Body of pancreas (tissue), 4 donors: ENCODE measurements around the gene NOC2L. TPM values are rescaled to one million over a fixed set of nuclear protein-coding genes. Genes with fewer than 3 reads are reported as not detected.
A peak's percentile ranks its signal among the peaks of the same experiment; 100 is the strongest.
"Not testable (repeated sequence)": the region's sequence is repeated elsewhere in the genome, so short reads cannot be mapped to it uniquely, and the experiment has no call there.

Experiments used
- ATAC-seq: fragments of 150-250 bp; one replicate; pipeline ENCODE4 v1.9.1; 2016
- DNase-seq, 4 donors: peaks; one replicate each; pipeline ENCODE4 v3.0.0-alpha.2; 2019
- H3K27ac ChIP-seq, 4 donors: fragments of 200-600 bp; sonication (generic); 1 replicate in 3 of 4; 2 replicates in 1 of 4; pipeline versions ENCODE4 v1.5.1 to v1.6.1; 2016 to 2019; ENCODE audit warnings: mild to moderate bottlenecking in 1 of 4, mixed read lengths in 1 of 4, moderate library complexity in 1 of 4
- H3K27me3 ChIP-seq, 2 donors: fragments of 200-600 bp; sonication (generic); one replicate each; pipeline ENCODE4 v1.6.0; 2016; ENCODE audit warnings: mild to moderate bottlenecking in 1 of 2
- H3K36me3 ChIP-seq, 2 donors: fragments of 200-600 bp; sonication (generic); replicated peaks in 1 of 2; 2 replicates each; pipeline ENCODE4 v1.5.1; 2016; ENCODE audit warnings: low read depth in 2 of 2; ENCODE audit not compliant: insufficient read depth in 1 of 2
- H3K4me1 ChIP-seq: fragments of 200-600 bp; sonication (generic); one replicate; pipeline ENCODE4 v1.6.0; 2016
- H3K4me3 ChIP-seq, 2 donors: fragments of 200-600 bp; sonication (generic); 1 replicate in 1 of 2; 2 replicates in 1 of 2; pipeline ENCODE4 v1.5.1; 2016 to 2019
- H3K9me3 ChIP-seq, 3 donors: fragments of 200-600 bp; sonication (generic); 1 replicate in 2 of 3; 2 replicates in 1 of 3; pipeline ENCODE4 v1.5.1; 2016
- CTCF ChIP-seq, 7 experiments: fragments of 450-650 bp in 4 of 7; fragments of 200-600 bp in 3 of 7; sonication (generic) in 3 of 7; IDR thresholded peaks; one replicate each; pipeline ENCODE4 v1.5.1; 2016 to 2019; ENCODE audit warnings: antibody characterized with exemption in 7 of 7
- POLR2A ChIP-seq, 3 donors: fragments of 450-650 bp; IDR thresholded peaks; one replicate each; pipeline ENCODE4 v1.6.1; 2016; ENCODE audit warnings: antibody characterized with exemption in 3 of 3, mild to moderate bottlenecking in 2 of 3
- WGBS, 2 donors: methylation state at CpG; one replicate each; pipeline ENCODE4 v1.1.5; 2017; 5-methylcytosine and 5-hydroxymethylcytosine counted together
- intact Hi-C: fragments of 100-400 bp; cut with DNase I; formaldehyde crosslinking; loops from one replicate; pipeline ENCODE4 v1.15.1; 2023
- total RNA-seq, 2 donors: library from RNA; depleted of rRNA; stranded (reverse); fragments of >200 nt; gene quantifications; one replicate each; pipeline ENCODE4 v1.1.0, GENCODE V29; 2016

NOC2L gene
- total RNA-seq, 2 donors from 2014 or later, result 30.6 to 32.3 TPM

- ATAC-seq (no peak), DNase-seq (no peak)
- intact Hi-C loops, result no loop called here
- Histone ChIP-seq H3K9me3 (peaks cover 0 to 3% (median 0%) of the 10 kb centered on the region in 3 donors), H3K4me1 (no peaks in the 10 kb centered on the region), H3K27me3 (no peaks in the 10 kb centered on the region), H3K4me3 (no peak overlapping the region), H3K36me3 (no peaks in the 10 kb centered on the region), H3K27ac (no peak overlapping the region)
- TF ChIP-seq POLR2A (IDR thresholded peaks at IDR 0.05) (no peak), CTCF (IDR thresholded peaks at IDR 0.05) (no peak)
- WGBS, 2 donors, result 84 to 86% methylated on average over 7 of the region's 7 CpGs
These were observed 33.3 kb upstream of the NOC2L start for GRCh38 chr1:992362-992761.

- H3K4me1 ChIP-seq, result no peaks in the 10 kb centered on the region
- WGBS, 2 donors, result 92 to 95% methylated on average over 10 of the region's 10 CpGs
- H3K36me3 ChIP-seq, result no peaks in the 10 kb centered on the region
- DNase-seq (no peak), ATAC-seq (no peak)
- peaks cover 0 to 3% (median 0%) of the 10 kb centered on the region in 3 donors for H3K9me3 ChIP-seq
- H3K4me3 ChIP-seq, result no peak overlapping the region
- no peaks in the 10 kb centered on the region for H3K27me3 ChIP-seq
- TF ChIP-seq POLR2A (IDR thresholded peaks at IDR 0.05) (no peak), CTCF (IDR thresholded peaks at IDR 0.05) (no peak)
- H3K27ac ChIP-seq, result no peak overlapping the region
- intact Hi-C loops, result no loop called here
These were observed 32.8 kb upstream of the NOC2L start for GRCh38 chr1:991895-992294.

GRCh38 chr1:991275-991674 lies 32.2 kb upstream of the NOC2L start:
- H3K9me3 ChIP-seq, ATAC-seq, intact Hi-C loops, H3K27me3 ChIP-seq, H3K4me3 ChIP-seq, DNase-seq, H3K36me3 ChIP-seq, H3K4me1 ChIP-seq, H3K27ac ChIP-seq: not testable (repeated sequence)
- WGBS, 2 donors, result 91% methylated on average over 6 of the region's 6 CpGs

GRCh38 chr1:988061-988460 lies 29.0 kb upstream of the NOC2L start:
- ATAC-seq, H3K4me3 ChIP-seq, H3K27me3 ChIP-seq, DNase-seq, H3K36me3 ChIP-seq, H3K9me3 ChIP-seq, H3K4me1 ChIP-seq, H3K27ac ChIP-seq: not testable (repeated sequence)
- 85 to 88% methylated on average over 5 of the region's 5 CpGs for WGBS, 2 donors
- intact Hi-C loops, result loop anchor here (10.0 kb wide), 1 partner anchor 307 kb away; no protein-coding TSS in a partner anchor

GRCh38 chr1:985126-985525 lies 26.1 kb upstream of the NOC2L start:
- peaks cover 0 to 4% of the 10 kb centered on the region in 2 donors for H3K27me3 ChIP-seq
- no peaks in the 10 kb centered on the region for H3K36me3 ChIP-seq
- TF ChIP-seq CTCF (IDR thresholded peaks at IDR 0.05) (no peak), POLR2A (IDR thresholded peaks at IDR 0.05) (no peak)
- WGBS, 2 donors, result 63 to 68% methylated on average over 13 of the region's 13 CpGs
- no peak overlapping the region for H3K4me3 ChIP-seq
- no peaks in the 10 kb centered on the region for H3K9me3 ChIP-seq
- peaks cover 3% of the 10 kb centered on the region for H3K4me1 ChIP-seq
- intact Hi-C loops, result loop anchor here (10.0 kb wide), 1 partner anchor 310 kb away; no protein-coding TSS in a partner anchor
- no peak for ATAC-seq
- no peak for DNase-seq
- no peak overlapping the region for H3K27ac ChIP-seq

GRCh38 chr1:984476-984814 lies 25.4 kb upstream of the NOC2L start:
- TF ChIP-seq POLR2A (IDR thresholded peaks at IDR 0.05) (no peak), CTCF (IDR thresholded peaks at IDR 0.05) (peak in 2 of 7 experiments; percentile 7 to 33)
- Histone ChIP-seq H3K36me3 (no peaks in the 10 kb centered on the region), H3K4me1 (peaks cover 3% of the 10 kb centered on the region), H3K4me3 (no peak overlapping the region), H3K27ac (no peak overlapping the region), H3K9me3 (no peaks in the 10 kb centered on the region), H3K27me3 (peaks cover 0 to 4% of the 10 kb centered on the region in 2 donors)
- ATAC-seq (no peak), DNase-seq (peak in 1 of 4 donors; percentile 9)
- WGBS, 2 donors, result 40 to 50% methylated on average over 11 to 12 of the region's 12 CpGs
- intact Hi-C loops, result loop anchor here (5.0 to 10.0 kb wide), 2 partner anchors 78 to 310 kb away; no protein-coding TSS in a partner anchor
